Stimulated activated CD4-positive, alpha-beta T cell treated with anti-CD3 and anti-CD28 coated beads, Interleukin-1b, Interleukin-23, amount 100 ng/mL, for 1 hour (primary cell): ENCODE data around the gene BNC2.
"Not testable (repeated sequence)": the region's sequence is repeated elsewhere in the genome, so short reads cannot be mapped to it uniquely, and the experiment has no call there.

ENCODE experiments used
- DNase-seq, 2 donors: peaks; one replicate each; pipeline ENCODE4 v3.0.0-alpha.2; 2020; ENCODE audit warnings: low read depth in 2 of 2

Gene BNC2

DNA sequence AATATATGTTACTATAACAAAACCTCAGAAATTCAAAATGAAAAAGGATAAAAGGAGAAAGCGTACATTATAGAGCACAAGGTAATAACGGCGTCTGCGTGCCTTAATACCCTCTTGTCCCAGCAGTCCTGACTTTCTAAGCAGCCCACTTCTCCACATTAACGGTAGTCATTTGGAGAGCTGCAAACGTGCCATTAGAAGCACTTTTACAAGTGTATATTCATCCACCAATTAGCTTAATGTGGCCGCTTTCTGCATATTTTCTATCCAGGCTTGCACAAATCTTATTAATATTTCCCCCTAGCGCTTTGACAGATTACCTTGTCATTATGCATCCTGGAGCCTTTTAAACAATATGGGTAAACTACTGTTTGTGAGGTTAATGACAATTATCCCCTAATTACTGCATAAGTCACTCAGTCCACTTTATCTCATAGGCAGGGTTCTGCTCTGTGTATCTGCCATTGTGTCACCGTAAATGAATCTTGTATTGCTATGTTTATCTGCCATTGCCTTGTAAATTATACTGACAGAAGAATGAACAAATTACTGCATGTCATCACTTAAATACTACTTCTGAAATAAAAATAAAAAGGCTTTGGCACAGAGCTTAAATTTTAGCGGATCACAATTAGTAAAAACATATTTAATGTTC lies 421.3 kb downstream of the BNC2 start:
- no peak for DNase-seq

GRCh38 chr9:16447946-16448345 lies 422.5 kb downstream of the BNC2 start:
- DNase-seq, result no peak

GRCh38 chr9:16446636-16447035 lies 423.8 kb downstream of the BNC2 start:
- no peak for DNase-seq

GRCh38 chr9:16445141-16445920 lies 425.1 kb downstream of the BNC2 start:
- DNase-seq, result no peak

DNA sequence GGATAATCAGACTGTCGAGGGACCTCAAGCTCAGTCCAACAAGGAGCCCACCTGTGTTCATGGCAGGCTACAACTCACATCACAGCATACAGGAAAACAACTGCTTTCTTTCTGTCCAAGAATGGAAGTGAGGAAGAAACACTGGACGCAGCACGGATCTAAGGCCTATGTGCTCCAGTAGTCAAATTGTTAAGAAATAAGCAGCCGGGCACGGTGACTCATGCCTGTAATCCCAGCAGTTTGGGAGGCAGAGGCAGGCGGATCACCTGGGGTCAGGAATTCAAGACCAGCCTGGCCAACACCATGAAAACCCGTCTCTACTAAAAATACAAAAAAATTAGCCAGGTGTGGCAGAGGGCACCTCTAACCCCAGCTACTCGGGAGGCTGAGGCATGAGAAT lies 427.8 kb downstream of the BNC2 start:
- DNase-seq, result no peak

- no peak for DNase-seq
Measured at GRCh38 chr9:16441791-16442190, 428.7 kb downstream of the BNC2 start.

- DNase-seq, result not testable (repeated sequence)
Measured at GRCh38 chr9:16438831-16439230, 431.6 kb downstream of the BNC2 start.

GRCh38 chr9:16436545-16436944 lies 433.9 kb downstream of the BNC2 start:
- no peak for DNase-seq

- no peak for DNase-seq
Measured at GRCh38 chr9:16434526-16434925, 435.9 kb downstream of the BNC2 start.

DNA sequence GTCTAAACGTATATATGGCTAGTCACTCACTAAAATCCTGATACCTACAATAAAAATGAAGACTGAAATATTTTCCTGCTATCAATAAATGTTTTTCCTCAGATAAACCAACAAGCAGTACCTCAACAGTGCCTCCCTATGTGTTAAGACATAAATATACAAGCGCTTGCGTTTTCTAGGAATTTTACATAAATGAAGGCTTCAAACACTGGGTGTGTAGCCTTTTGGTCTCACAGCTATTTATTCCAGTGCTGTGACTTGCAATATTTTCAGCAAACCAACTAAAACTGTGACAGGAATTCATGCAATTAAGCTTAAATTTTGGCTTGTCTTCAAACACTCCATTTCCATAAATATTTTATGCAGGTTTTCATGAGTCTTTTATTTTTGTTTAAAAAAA lies 437.0 kb downstream of the BNC2 start:
- no peak for DNase-seq

GRCh38 chr9:16431666-16432392 lies 438.6 kb downstream of the BNC2 start:
- no peak for DNase-seq

- no peak for DNase-seq
Measured at GRCh38 chr9:16429671-16430070, 440.8 kb downstream of the BNC2 start.

DNA sequence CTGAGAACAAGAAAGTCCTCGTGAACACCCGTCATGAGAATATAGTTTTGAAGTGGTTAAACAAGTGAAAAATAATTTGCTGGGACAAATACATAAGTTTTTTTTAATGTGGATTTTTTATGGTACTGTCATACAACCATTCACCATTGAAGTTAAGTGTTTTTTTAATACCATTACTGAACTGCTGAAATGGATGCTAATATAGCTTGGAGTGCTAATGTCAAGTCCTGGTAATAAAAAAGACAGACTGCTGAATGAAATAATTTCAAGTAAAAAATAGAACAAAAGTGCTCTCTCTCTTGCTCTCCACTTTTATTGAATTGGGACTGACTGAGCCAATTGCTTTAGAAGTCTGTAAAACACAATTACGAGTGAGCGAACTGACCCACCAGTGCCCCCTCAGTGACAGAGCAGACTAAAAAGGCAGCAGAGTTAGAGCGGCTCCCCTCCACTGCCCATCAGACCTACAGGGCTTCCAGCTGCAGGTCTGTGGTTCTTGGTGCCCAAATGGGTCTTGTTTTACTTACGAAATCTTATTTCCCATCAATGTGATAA lies 442.5 kb downstream of the BNC2 start:
- no peak for DNase-seq

GRCh38 chr9:16426716-16427115 lies 443.8 kb downstream of the BNC2 start:
- no peak for DNase-seq

- no peak for DNase-seq
Measured at GRCh38 chr9:16425562-16426231, 444.8 kb downstream of the BNC2 start.

DNA sequence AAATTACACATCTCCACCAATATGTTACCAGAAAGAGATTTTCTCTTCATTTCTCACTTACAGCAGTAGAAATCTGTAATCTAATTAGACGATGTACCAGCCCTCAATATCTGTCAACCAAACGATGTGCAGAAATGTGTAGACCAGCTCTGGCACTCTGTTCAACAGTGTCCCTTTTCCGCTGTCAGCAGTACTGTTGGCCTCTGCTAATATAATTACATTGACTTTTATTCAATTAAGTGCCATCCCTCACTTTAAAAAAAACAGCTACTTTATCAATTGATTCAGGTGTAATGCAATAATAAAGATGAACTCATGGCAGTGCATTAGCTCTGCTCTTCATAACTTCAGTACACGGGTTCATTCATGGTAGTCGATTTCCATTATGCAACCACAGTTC lies 448.4 kb downstream of the BNC2 start:
- no peak for DNase-seq

DNA sequence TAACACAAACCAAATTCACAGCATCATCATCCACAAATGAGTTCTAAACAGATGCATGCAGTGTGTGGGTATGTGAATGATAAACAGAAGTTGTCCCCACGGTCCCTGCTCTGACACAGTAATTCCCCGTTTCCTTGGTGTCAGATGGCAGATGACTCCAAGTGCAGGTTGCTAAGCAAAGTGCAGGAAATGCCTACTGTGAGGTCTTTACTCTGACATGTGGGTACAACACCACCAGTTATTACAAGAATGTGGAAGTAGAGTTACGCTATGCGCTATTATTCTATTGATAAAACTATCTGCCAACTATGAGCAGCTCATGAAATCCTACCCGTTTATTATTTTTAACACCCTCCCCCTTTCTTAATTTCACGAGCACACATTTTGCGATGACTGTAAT lies 448.9 kb downstream of the BNC2 start:
- no peak for DNase-seq

DNA sequence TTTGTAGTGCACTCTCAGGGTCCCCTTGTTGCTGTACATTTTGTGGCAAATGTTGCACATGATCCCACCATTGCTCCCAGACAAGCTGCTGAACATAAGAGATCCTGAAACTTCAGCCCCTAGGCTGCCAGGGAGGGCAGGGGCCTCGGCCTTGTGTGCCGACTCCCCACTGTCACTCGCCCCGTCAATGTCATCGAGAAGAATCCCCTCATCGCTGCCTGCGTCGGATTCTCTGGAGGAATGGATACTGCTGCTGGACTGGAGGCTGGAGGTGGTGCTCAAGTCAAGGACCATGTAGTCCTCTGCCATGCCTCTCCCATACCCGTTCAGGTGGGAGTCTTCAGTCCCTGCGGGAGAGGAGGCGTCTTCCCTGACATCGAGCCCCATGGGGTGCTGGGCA lies 451.3 kb downstream of the BNC2 start:
- DNase-seq, result no peak

- DNase-seq, result no peak
Measured at GRCh38 chr9:16418721-16419120, 451.7 kb downstream of the BNC2 start.

- no peak for DNase-seq
Measured at GRCh38 chr9:16417749-16418148, 452.7 kb downstream of the BNC2 start.

- no peak for DNase-seq
Measured at GRCh38 chr9:16417161-16417560, 453.3 kb downstream of the BNC2 start.

- DNase-seq, result no peak
Measured at GRCh38 chr9:16414451-16414850, 456.0 kb downstream of the BNC2 start.
